OCI-LY7 (cell line): ENCODE measurements around the gene GPX8. TPM values are rescaled to one million over a fixed set of nuclear protein-coding genes. Genes with fewer than 3 reads are reported as not detected.

Source experiments
- BruUV-seq: library from RNA; stranded (reverse); fragments of 400-500 nt; replicated peaks from 2 replicates; lab custom pipeline; 2021; lab: Mats Ljungman, UMichigan
- CTCF ChIA-PET: fragments of 300-600 bp; sonication (Branson Sonifier 250); formaldehyde crosslinking; loops from one replicate; lab custom pipeline; 2022; ENCODE audit warnings: antibody characterized with exemption; ENCODE audit not compliant: unreplicated experiment; lab: Charles Lee
- POLR2A ChIA-PET: fragments of 300-600 bp; sonication (Branson Sonifier 250); formaldehyde crosslinking; loops from one replicate; lab custom pipeline; 2022; ENCODE audit warnings: antibody characterized with exemption; lab: Charles Lee
- DNase-seq: peaks from one replicate; pipeline ENCODE4 v3.0.0-alpha.2; 2015; ENCODE audit warnings: low spot score
- H2AFZ ChIP-seq: fragments of 200-600 bp; sonication (generic), shearing (Covaris generic); 2 replicates; pipeline ENCODE4 v1.6.1; 2014; ENCODE audit warnings: mild to moderate bottlenecking, antibody characterized with exemption, low read length, moderate library complexity
- H3K27ac ChIP-seq: fragments of 200-600 bp; sonication (generic); 2 replicates; pipeline ENCODE4 v1.5.1; 2014; ENCODE audit warnings: mixed run types, low read depth, mild to moderate bottlenecking, moderate library complexity, low read length, inconsistent platforms; ENCODE audit not compliant: poor library complexity, severe bottlenecking
- H3K36me3 ChIP-seq: fragments of 200-600 bp; sonication (generic); 2 replicates; pipeline ENCODE4 v1.6.1; 2014; ENCODE audit warnings: mild to moderate bottlenecking, antibody characterized with exemption, low read length, moderate library complexity, mixed read lengths; ENCODE audit not compliant: insufficient read depth
- H3K4me1 ChIP-seq: fragments of 200-600 bp; sonication (generic); 2 replicates; pipeline ENCODE4 v1.5.1; 2014; ENCODE audit warnings: mild to moderate bottlenecking, low read length; ENCODE audit not compliant: insufficient read depth, poor library complexity, severe bottlenecking
- H3K4me2 ChIP-seq: fragments of 200-600 bp; sonication (generic); 2 replicates; pipeline ENCODE4 v1.6.1; 2014; ENCODE audit warnings: mild to moderate bottlenecking, low read length
- H3K4me3 ChIP-seq: fragments of 200-600 bp; sonication (generic); 2 replicates; pipeline ENCODE4 v1.5.1; 2014; ENCODE audit warnings: mild to moderate bottlenecking, low read depth, low read length; ENCODE audit not compliant: poor library complexity, severe bottlenecking
- H3K79me2 ChIP-seq: fragments of 200-600 bp; sonication (generic); 2 replicates; pipeline ENCODE4 v1.6.1; 2016; ENCODE audit warnings: low read depth, mild to moderate bottlenecking, low read length, moderate library complexity, mixed read lengths; ENCODE audit not compliant: insufficient read depth
- H3K9me2 ChIP-seq: fragments of 200-600 bp; sonication (generic); 2 replicates; pipeline ENCODE4 v1.6.1; 2016; ENCODE audit warnings: mild to moderate bottlenecking, low read length, mixed read lengths; ENCODE audit not compliant: insufficient read depth
- H3K9me3 ChIP-seq: fragments of 200-600 bp; sonication (generic); 2 replicates; pipeline ENCODE4 v1.6.1; 2014; ENCODE audit warnings: mild to moderate bottlenecking, mixed run types, low read length, mixed read lengths
- H4K20me1 ChIP-seq: fragments of 200-600 bp; sonication (generic); 2 replicates; pipeline ENCODE4 v1.6.1; 2014; ENCODE audit warnings: mild to moderate bottlenecking, antibody characterized with exemption, low read length, moderate library complexity, mixed read lengths; ENCODE audit not compliant: insufficient read depth
- CTCF ChIP-seq: fragments of 200-600 bp; sonication (generic); conservative IDR thresholded peaks from 2 replicates; pipeline ENCODE4 v1.5.1; 2014; ENCODE audit warnings: mild to moderate bottlenecking, antibody characterized with exemption, low read length, moderate library complexity, mixed read lengths
- EZH2phosphoT487 ChIP-seq: fragments of 200-600 bp; sonication (generic); IDR thresholded peaks from 2 replicates; pipeline ENCODE4 v1.6.1; 2018; ENCODE audit warnings: low read depth, borderline replicate concordance, mild to moderate bottlenecking, mixed run types, antibody characterized with exemption, low read length, moderate library complexity, mixed read lengths
- intact Hi-C: fragments of 100-400 bp; cut with micrococcal nuclease; formaldehyde crosslinking; loops from one replicate; pipeline ENCODE4 v1.10.0; 2022; ENCODE audit not compliant: unreplicated experiment
- total RNA-seq, 2 experiments: library from RNA; depleted of rRNA in 1 of 2; stranded (reverse); fragments of >200 nt in 1 of 2; shearing (Covaris generic) in 1 of 2; gene quantifications; 2 replicates each; pipeline ENCODE4 v1.2.3, GENCODE V29; 2014 to 2022

The GPX8 gene
- total RNA-seq, 2 experiments from 2014 or later: not detected

- Histone ChIP-seq H3K27ac (no peak overlapping the region), H3K79me2 (no peaks in the 10 kb centered on the region), H2AFZ (no peak overlapping the region), H3K9me3 (no peaks in the 10 kb centered on the region), H3K36me3 (no peaks in the 10 kb centered on the region), H3K4me2 (no peak overlapping the region), H4K20me1 (no peaks in the 10 kb centered on the region), H3K9me2 (no peaks in the 10 kb centered on the region), H3K4me3 (no peak overlapping the region), H3K4me1 (no peaks in the 10 kb centered on the region)
- intact Hi-C loops: loop anchor here (10.0 kb wide), 1 partner anchor 626 kb away; the partner anchor contains the start of gene SNX18
- no TSS peak for BruUV-seq
- ChIA-PET CTCF (no interaction called here), POLR2A (no interaction called here)
- no peak for DNase-seq
- TF ChIP-seq EZH2phosphoT487 (no peak), CTCF (no peak)
Measured at GRCh38 chr5:55140908-55141665, 18.9 kb upstream of the GPX8 start.

GRCh38 chr5:55141945-55142690, 17.9 kb upstream of the GPX8 start:
- Histone ChIP-seq H3K4me2 (no peak overlapping the region), H3K9me3 (no peaks in the 10 kb centered on the region), H3K79me2 (no peaks in the 10 kb centered on the region), H4K20me1 (no peaks in the 10 kb centered on the region), H2AFZ (no peak overlapping the region), H3K27ac (no peak overlapping the region), H3K4me1 (no peaks in the 10 kb centered on the region), H3K4me3 (no peak overlapping the region), H3K9me2 (no peaks in the 10 kb centered on the region), H3K36me3 (no peaks in the 10 kb centered on the region)
- POLR2A ChIA-PET: no interaction called here
- intact Hi-C loops: loop anchor here (10.0 kb wide), 1 partner anchor 627 kb away; the partner anchor contains the start of gene SNX18
- CTCF ChIA-PET: no interaction called here
- TF ChIP-seq EZH2phosphoT487: no peak
- no peak for TF ChIP-seq CTCF
- BruUV-seq: no TSS peak
- no peak for DNase-seq

GRCh38 chr5:55143624-55144023, 16.3 kb upstream of the GPX8 start:
- Histone ChIP-seq H3K4me2 (no peak overlapping the region), H2AFZ (no peak overlapping the region), H3K27ac (no peak overlapping the region), H3K9me3 (no peaks in the 10 kb centered on the region), H3K79me2 (no peaks in the 10 kb centered on the region), H3K36me3 (no peaks in the 10 kb centered on the region), H3K4me3 (no peak overlapping the region), H3K9me2 (no peaks in the 10 kb centered on the region), H3K4me1 (no peaks in the 10 kb centered on the region), H4K20me1 (no peaks in the 10 kb centered on the region)
- intact Hi-C loops: loop anchor here (10.0 kb wide), 1 partner anchor 629 kb away; the partner anchor contains the start of gene SNX18
- POLR2A ChIA-PET: no interaction called here
- no TSS peak for BruUV-seq
- CTCF ChIA-PET: no interaction called here
- DNase-seq: no peak
- TF ChIP-seq EZH2phosphoT487: no peak
- no peak for TF ChIP-seq CTCF
